NCI-H226 (cell line): ENCODE results near the gene TP53TG3E.
A peak's percentile ranks its signal among the peaks of the same experiment; 100 is the strongest.
"Not testable (repeated sequence)": the region's sequence is repeated elsewhere in the genome, so short reads cannot be mapped to it uniquely, and the experiment has no call there.

ENCODE experiments used
- DNase-seq: peaks from one replicate; pipeline ENCODE4 v3.0.0-alpha.2; 2015

TP53TG3E gene, protein sequence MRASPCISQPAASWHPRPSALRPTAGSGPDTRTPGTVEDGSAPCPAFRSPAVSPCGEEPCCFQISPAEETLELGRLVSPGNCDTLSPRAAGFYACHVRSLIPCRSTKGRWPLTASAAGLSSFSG

DNA sequence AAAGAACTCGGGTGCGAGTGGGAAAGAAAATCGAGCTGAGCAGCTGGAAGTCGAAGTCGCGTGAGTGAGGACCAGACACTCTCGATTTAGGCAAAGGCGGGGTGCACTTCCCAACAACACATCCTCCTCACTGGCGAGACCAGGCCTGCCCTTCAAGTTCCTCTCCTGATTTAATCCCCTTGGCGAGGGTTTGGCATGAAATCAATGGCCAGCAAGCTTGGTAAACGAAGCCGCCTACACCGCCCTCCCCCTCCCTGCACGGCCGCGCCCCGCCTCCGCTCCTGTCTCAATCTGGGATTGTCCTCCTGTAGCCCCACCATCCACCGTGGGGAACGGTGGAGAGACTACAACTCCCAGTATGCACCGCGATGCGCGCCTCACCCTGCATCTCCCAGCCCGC, at the start of gene TP53TG3E:
Gene TP53TG3E, plus strand, starts transcription at position 301 of the 400 bp plus-strand sequence. Its CDS starts 68 bp downstream, at position 369.
- not testable (repeated sequence) for DNase-seq

DNA sequence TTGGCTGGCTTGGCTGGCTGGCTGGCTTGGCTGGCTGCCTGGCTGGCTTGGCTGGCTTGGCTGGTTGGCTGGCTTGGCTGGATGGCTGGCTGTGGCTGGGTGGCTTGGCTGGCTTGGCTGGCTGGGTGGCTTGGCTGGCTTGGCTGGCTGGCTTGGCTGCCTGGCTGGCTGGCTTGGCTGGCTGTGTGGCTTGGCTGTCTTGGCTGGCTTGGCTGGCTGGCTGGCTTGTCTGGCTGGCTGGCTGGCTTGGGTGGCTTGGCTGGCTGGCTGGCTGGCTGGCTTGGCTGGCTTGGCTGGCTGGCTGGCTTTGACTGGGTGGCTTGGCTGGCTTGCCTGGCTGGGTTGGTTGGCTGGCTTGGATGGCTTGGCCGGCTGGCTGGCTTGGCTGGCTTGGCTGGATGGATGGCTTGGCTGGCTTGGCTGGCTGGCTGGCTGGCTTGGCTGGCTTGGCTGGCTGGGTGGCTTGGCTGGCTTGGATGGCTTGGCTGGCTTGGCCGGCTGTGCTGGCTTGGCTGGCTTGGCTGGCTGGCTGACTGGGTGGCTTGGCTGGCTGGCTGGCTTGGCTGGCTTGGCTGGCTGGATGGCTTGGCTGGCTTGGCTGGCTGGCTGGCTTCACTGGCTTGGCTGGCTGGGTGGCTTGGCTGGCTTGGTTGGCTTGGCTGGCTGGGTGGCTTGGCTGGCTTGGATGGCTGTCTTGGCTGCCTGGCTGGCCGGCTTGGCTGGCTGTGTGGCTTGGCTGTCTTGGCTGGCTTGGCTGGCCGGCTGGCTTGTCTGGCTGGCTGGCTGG, 32.3 kb downstream of the TP53TG3E start:
- peak; percentile 1 for DNase-seq

DNA sequence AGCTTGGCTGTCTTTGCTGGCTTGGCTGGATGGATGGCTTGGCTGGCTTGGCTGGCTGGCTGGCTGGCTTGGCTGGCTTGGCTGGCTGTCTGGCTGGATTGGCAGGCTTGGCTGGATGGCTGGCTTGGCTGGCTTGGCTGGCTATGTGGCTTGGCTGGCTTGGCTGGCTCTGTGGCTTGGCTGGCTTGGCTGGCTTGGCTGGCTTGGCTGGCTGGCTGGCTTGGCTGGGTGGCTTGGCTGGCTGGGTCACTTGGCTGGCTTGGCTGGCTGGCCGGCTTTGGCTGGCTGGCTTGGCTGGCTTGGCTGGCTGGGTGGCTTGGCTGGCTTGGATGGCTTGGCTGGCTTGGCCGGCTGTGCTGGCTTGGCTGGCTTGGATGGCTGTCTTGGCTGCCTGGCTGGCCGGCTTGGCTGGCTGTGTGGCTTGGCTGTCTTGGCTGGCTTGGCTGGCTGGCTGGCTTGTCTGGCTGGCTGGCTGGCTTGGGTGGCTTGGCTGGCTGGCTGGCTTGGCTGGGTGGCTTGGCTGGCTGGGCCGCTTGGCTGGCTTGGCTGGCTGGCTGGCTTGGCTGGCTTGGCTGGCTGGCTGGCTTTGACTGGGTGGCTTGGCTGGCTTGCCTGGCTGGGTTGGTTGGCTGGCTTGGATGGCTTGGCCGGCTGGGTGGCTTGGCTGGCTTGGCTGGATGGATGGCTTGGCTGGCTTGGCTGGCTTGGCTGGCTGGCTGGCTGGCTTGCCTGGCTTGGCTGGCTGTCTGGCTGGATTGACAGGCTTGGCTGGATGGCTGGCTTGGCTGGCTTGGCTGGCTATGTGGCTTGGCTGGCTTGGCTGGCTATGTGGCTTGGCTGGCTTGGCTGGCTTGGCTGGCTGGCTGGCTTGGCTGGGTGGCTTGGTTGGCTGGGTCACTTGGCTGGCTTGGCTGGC, 33.8 kb downstream of the TP53TG3E start:
- DNase-seq: peak; percentile 1

DNA sequence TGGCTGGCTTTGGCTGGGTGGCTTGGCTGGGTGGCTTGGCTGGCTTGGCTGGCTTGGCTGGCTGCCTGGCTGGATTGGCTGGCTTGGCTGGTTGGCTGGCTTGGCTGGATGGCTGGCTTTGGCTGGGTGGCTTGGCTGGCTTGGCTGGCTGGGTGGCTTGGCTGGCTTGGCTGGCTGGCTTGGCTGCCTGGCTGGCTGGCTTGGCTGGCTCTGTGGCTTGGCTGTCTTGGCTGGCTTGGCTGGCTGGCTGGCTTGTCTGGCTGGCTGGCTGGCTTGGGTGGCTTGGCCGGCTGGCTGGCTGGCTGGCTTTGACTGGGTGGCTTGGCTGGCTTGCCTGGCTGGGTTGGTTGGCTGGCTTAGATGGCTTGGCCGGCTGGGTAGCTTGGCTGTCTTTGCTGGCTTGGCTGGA, 34.4 kb downstream of the TP53TG3E start:
- DNase-seq: peak; percentile 1

DNA sequence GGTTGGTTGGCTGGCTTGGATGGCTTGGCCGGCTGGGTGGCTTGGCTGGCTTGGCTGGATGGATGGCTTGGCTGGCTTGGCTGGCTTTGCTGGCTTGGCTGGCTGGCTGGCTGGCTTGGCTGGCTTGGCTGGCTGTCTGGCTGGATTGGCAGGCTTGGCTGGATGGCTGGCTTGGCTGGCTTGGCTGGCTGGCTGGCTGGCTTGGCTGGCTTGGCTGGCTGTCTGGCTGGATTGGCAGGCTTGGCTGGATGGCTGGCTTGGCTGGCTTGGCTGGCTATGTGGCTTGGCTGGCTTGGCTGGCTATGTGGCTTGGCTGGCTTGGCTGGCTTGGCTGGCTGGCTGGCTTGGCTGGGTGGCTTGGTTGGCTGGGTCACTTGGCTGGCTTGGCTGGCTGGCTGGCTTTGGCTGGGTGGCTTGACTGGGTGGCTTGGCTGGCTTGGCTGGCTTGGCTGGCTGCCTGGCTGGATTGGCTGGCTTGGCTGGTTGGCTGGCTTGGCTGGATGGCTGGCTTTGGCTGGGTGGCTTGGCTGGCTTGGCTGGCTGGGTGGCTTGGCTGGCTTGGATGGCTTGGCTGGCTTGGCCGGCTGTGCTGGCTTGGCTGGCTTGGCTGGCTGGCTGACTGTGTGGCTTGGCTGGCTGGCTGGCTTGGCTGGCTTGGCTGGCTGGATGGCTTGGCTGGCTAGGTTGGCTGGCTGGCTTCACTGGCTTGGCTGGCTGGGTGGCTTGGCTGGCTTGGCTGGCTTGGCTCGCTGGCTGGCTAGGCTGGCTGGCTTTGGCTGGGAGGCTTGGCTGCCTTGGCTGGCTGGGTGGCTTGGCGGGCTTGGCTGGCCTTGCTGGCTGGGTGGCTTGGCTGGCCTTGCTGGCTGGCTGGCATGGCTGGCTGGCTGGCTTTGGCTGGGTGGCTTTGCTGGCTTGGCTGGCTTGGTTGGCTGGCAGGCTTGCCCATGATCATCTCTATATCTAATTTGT, 35.3 kb downstream of the TP53TG3E start:
- peak; percentile 1 for DNase-seq
